Stimulated activated CD4-positive, alpha-beta T cell treated with anti-CD3 and anti-CD28 coated beads, TNF-alpha, amount 100 ng/mL, for 24 hours (primary cell): Measurements from ENCODE around the gene IL17RE.
"Not testable (repeated sequence)": the region's sequence is repeated elsewhere in the genome, so short reads cannot be mapped to it uniquely, and the experiment has no call there.

Source experiments
- DNase-seq, 3 experiments: peaks; one replicate each; pipeline ENCODE4 v3.0.0-alpha.2; 2020; ENCODE audit warnings: low read depth in 3 of 3

The IL17RE gene

DNA sequence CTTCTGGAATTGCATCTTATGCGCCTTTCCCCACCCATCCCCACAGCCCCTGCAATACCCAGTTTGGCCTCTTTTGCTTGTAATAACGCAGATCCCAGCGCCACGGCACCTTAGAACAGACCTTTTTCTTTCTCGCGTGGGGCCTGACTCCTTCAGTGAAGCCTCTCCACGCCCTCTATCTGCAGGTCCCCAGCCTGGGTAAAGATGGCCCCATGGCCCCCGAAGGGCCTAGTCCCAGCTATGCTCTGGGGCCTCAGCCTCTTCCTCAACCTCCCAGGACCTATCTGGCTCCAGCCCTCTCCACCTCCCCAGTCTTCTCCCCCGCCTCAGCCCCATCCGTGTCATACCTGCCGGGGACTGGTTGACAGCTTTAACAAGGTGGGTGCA lies 31.6 kb downstream of the IL17RE start:
- no peak for DNase-seq

- no peak for DNase-seq
These were observed 32.3 kb downstream of the IL17RE start for GRCh38 chr3:9934993-9935392.

DNA sequence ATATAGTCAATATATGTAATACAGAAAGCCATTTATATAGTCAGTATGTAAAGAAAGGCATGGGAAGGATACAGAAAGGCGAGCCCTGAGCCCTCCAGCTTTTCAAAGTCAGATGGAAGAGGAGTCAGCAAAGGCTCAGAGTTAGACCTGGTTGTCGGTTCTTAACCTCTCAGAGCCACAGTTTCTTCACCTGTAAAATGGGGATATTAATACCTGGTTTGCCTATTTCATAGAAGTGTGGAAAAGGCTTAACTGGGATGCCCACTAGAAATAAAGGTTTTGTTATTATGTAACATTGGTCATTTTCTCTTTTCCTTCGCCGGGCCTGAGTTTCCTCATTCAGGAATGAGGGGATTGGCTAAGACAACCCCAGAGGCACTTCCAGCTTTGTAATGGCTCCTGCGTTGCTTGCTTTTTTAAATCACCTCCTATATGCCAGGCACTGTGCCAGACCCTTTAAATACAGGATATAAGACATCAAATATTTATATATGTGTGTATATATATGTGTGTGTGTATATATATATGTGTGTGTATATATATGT lies 33.4 kb downstream of the IL17RE start:
- DNase-seq: no peak

- DNase-seq: no peak
These were observed 35.0 kb downstream of the IL17RE start for GRCh38 chr3:9937486-9938238.

DNA sequence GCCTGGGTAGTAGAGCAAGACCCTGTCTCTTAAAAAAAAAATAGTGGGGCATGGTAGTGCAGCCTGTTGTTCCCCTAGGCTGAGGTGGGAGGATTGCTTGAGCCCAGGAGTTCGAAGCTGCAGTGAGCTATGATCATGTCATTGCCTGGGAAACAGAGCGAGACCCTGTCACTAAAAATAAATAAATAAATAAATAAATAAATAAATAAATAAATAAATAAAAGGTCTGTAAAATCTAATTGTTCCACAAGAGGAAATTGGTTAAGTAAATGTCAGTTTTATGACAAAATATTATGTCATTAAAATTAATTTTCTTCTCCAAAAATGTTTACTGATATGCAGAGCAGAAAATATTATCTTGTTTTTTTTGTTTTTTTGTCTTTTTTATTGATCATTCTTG lies 36.3 kb downstream of the IL17RE start:
- no peak for DNase-seq

GRCh38 chr3:9939906-9940305 lies 37.3 kb downstream of the IL17RE start:
- not testable (repeated sequence) for DNase-seq

DNA sequence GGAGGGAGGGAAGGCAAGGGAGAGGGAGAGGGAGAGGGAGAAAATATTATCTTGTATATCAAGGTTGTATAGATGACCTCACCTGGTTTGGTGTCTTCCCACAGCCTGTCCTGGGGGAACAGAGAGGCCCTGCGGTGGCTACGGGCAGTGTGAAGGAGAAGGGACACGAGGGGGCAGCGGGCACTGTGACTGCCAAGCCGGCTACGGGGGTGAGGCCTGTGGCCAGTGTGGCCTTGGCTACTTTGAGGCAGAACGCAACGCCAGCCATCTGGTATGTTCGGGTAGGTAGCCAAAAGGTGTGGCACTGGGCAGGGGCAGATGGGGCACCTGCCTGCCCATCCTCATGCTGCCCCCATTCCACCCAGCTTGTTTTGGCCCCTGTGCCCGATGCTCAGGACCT lies 38.1 kb downstream of the IL17RE start:
- DNase-seq: no peak

DNA sequence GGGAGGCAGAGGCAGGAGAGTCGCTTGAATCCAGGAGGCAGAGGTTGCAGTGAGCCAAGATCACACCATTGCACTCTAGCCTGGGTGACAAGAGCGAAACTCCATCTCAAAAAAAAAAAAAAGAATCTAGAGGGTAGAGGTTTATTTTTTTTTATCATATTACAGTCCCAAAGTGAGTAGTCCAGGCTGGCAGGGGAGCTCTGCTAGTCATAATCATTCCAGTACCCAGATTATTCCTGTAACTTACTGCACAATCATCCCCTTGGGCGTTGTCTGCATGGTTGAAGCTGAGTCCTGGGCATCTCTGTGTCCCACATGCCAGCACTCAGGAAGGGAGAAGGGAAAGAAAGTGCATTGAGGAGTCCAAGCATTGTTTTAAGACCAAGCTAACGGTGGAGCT lies 39.5 kb downstream of the IL17RE start:
- DNase-seq: no peak

DNA sequence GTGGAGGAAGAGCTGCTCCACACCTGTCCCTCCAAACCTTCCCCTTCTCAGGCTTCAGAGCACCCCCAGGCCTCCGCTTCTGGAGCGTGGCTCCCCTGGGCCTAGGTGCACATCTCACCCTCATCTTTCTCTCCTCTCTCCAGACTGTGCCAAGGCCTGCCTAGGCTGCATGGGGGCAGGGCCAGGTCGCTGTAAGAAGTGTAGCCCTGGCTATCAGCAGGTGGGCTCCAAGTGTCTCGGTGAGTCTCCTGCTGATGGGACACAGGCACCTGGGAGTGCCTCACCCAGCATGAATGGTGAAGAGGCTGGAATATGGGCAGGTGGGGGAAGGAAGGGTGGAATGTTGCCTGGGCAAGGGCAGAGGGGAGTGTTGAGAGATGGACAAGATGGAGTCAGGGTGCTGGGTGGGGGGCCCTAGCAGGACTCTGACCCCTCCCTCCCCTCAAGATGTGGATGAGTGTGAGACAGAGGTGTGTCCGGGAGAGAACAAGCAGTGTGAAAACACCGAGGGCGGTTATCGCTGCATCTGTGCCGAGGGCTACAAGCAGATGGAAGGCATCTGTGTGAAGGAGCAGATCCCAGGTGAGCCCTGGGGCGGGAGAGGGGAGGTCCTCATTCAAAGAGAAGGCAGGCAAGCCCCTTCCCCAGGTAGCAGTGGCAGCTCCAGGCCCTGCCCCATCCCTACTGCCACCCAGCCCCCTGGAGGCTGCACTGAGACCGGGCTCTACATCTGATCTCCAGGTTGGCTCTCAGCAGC lies 40.5 kb downstream of the IL17RE start:
- no peak for DNase-seq

- no peak for DNase-seq
These were observed 41.6 kb downstream of the IL17RE start for GRCh38 chr3:9944271-9944670.

DNA sequence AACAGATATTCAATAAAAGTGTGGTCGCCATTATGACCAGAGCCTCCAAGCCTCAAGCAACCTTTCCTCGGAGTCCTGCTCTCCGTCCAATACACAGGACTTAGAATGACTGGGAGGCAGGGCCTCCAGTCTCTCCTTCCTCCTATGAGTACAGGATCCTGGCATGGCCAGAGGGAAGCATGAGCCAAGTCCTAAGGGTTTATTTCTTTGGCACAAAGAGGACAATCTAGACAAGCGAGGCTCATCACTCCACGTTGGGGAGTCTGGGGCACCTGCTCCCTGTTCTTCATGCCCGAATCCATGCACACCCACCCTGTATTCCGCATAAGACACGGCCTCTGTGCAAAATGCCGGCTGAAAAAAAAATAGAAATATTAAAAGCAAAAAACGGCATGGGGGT lies 42.7 kb downstream of the IL17RE start:
- DNase-seq: no peak

GRCh38 chr3:9946112-9947024 lies 43.7 kb downstream of the IL17RE start:
- peak; percentile 52 to 77 (median 59) for DNase-seq

- DNase-seq: no peak
These were observed 44.7 kb downstream of the IL17RE start for GRCh38 chr3:9947025-9947995.

GRCh38 chr3:9948586-9948985 lies 45.9 kb downstream of the IL17RE start:
- no peak for DNase-seq

GRCh38 chr3:9949115-9949514 lies 46.5 kb downstream of the IL17RE start:
- DNase-seq: no peak

GRCh38 chr3:9949626-9950025 lies 47.0 kb downstream of the IL17RE start:
- DNase-seq: no peak

DNA sequence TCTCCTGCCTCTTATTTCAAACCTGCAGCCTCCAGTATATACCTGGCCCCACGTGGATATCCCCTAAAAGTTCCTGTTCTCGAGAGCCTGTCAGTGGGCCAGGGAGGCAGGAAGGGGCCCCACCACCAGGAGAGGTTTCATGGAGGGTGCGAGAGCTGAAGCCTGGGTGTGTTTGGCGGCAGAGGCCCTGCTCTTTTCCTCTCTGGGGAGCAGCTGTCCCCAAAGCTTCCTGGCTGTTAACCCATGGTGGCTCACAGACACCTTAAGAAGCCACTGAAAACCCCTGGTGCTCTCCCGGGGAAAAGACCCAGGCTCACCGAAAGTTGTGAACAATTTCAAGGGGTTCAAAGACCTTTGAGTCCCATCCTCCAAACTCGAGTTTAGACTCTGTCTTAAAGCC lies 48.5 kb downstream of the IL17RE start:
- DNase-seq: no peak

DNA sequence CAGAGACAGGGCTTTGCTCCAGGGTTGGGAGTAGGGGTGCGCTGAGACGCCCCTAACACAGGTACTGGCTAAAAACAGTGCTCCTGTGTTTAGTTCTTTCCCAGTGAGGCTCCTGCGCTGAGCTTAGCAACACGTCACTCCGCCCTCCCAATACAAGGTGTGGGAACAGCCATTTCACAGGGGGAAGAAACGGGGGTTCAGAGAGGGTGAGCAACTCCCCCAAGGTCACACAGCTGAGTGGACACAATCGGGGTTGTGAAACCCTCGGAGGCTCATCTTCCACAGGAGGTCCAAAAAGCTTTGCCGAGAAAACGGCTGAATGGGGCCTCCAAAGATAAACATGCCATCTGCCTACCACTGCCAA lies 48.9 kb downstream of the IL17RE start:
- DNase-seq: no peak

- peak; percentile 31 to 61 (median 40) for DNase-seq
These were observed 49.5 kb downstream of the IL17RE start, which contains the start of gene PRRT3 for GRCh38 chr3:9951962-9952805. Gene PRRT3 (minus strand): TSS chr3:9952408. CDS start chr3:9950115, 2,293 bp downstream.

DNA sequence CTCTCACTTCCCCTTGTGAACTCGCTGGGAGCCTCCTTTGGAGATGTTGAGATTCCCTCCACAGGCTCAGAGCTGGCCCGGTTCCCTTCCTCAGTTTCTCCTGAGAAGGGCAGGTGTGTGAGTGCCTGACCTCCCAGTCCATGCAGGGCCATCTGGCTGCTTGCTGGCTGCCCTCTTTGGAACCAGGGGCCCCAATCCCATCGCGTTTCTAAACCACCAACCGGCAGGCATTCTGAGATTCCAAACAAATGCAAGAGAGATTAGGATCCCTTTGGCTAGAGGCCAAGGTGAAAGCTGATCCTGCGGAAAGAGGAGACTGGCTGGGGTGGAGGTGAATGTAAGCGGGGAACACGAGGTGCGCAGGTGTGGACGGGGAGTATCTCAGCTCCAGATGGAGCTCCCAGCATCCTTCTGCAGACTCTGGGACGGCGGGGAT lies 52.4 kb downstream of the IL17RE start:
- no peak for DNase-seq
